ENCODE results near the gene COX7A2. TPM values are rescaled to one million over a fixed set of nuclear protein-coding genes. Genes with fewer than 3 reads are reported as not detected.

Gene COX7A2
- total RNA-seq, 1 donor from 2014 or later: 330 TPM

GRCh38 chr6:75267461-75267860 lies 23.9 kb upstream of the COX7A2 start:
- Histone ChIP-seq H3K79me2 (ENCODE audit: low read depth) (peaks cover 85% of the 10 kb centered on the region), H3K9me3 (ENCODE audit: low read depth) (no peaks in the 10 kb centered on the region), H2AFZ (replicated peaks) (no peak overlapping the region), H3K9ac (no peak overlapping the region), H3K4me1 (peaks cover 12% of the 10 kb centered on the region), H3F3A (ENCODE audit: low read depth) (peaks cover 19% of the 10 kb centered on the region), H3K4me2 (peak overlapping the region; percentile 11), H3K27me3 (no peaks in the 10 kb centered on the region), H4K20me1 (ENCODE audit: low read depth) (peaks cover 9% of the 10 kb centered on the region), H3K36me3 (no peaks in the 10 kb centered on the region), H3K4me3 (no peak overlapping the region), H3K27ac (peak overlapping the region; percentile 40)
- Mint-ChIP-seq H3K4me1 (no peaks in the 10 kb centered on the region), H3K9me3 (no peaks in the 10 kb centered on the region), H3K4me3 (no peak overlapping the region), H3K36me3 (peaks cover 8% of the 10 kb centered on the region), H3K27me3 (ENCODE audit: insufficient read depth, low read depth) (no peaks in the 10 kb centered on the region), H3K27ac (no peak overlapping the region)
- DNase-seq (ENCODE audit: low spot score): no peak
- TF ChIP-seq EZH2 (IDR thresholded peaks at IDR 0.05) (no peak), EZH2phosphoT487 (IDR thresholded peaks at IDR 0.05) (no peak), CTCF (IDR thresholded peaks at IDR 0.05) (no peak)

- Histone ChIP-seq H2AFZ (replicated peaks) (no peak overlapping the region), H4K20me1 (ENCODE audit: low read depth) (peaks cover 9% of the 10 kb centered on the region), H3F3A (ENCODE audit: low read depth) (peaks cover 19% of the 10 kb centered on the region), H3K4me1 (peaks cover 12% of the 10 kb centered on the region), H3K36me3 (no peaks in the 10 kb centered on the region), H3K79me2 (ENCODE audit: low read depth) (peaks cover 80% of the 10 kb centered on the region), H3K9me3 (ENCODE audit: low read depth) (no peaks in the 10 kb centered on the region), H3K9ac (no peak overlapping the region), H3K4me3 (no peak overlapping the region), H3K27ac (no peak overlapping the region), H3K4me2 (no peak overlapping the region), H3K27me3 (no peaks in the 10 kb centered on the region)
- H3K27me3 Mint-ChIP-seq (ENCODE audit: insufficient read depth, low read depth): no peaks in the 10 kb centered on the region
- peaks cover 4% of the 10 kb centered on the region for H3K36me3 Mint-ChIP-seq
- TF ChIP-seq EZH2phosphoT487 (IDR thresholded peaks at IDR 0.05) (no peak), CTCF (IDR thresholded peaks at IDR 0.05) (peak; percentile 90)
- no peak overlapping the region for H3K27ac Mint-ChIP-seq
- DNase-seq (ENCODE audit: low spot score): peak; percentile 61
- H3K4me3 Mint-ChIP-seq: no peak overlapping the region
- H3K9me3 Mint-ChIP-seq: no peaks in the 10 kb centered on the region
- H3K4me1 Mint-ChIP-seq: no peaks in the 10 kb centered on the region
These were observed 23.2 kb upstream of the COX7A2 start for GRCh38 chr6:75266716-75267291.

DNA sequence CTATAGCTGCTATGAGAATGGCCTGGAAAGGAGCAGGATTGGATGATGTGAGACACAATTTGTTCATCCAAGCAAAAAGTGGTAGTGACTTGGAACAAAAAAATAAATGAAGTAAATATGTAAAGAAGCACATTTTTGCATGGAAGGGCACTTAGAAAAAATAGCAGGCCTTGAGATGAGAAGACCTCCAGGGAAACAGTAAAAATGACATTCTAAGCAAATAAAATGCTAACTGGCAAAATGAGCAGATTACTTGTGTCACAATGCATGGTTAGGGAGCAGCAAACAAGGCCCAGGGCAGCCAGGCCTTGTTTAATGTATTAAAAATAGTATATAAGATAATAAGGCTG lies 19.8 kb upstream of the COX7A2 start:
- peaks cover 13% of the 10 kb centered on the region for H3K36me3 ChIP-seq
- TF ChIP-seq CTCF (IDR thresholded peaks at IDR 0.05) (no peak), EZH2phosphoT487 (IDR thresholded peaks at IDR 0.05) (no peak), EZH2 (IDR thresholded peaks at IDR 0.05) (no peak)
- no peaks in the 10 kb centered on the region for H3K27me3 Mint-ChIP-seq (ENCODE audit: insufficient read depth, low read depth)
- no peaks in the 10 kb centered on the region for H3K27me3 ChIP-seq
- H3K4me3 ChIP-seq: no peak overlapping the region
- peaks cover 7% of the 10 kb centered on the region for H4K20me1 ChIP-seq (ENCODE audit: low read depth)
- peaks cover 12% of the 10 kb centered on the region for H3K4me1 ChIP-seq
- H3K27ac ChIP-seq: no peak overlapping the region
- no peak overlapping the region for H3K4me2 ChIP-seq
- no peak overlapping the region for H3K27ac Mint-ChIP-seq
- no peak overlapping the region for H2AFZ ChIP-seq (replicated peaks)
- H3K79me2 ChIP-seq (ENCODE audit: low read depth): peaks cover 45% of the 10 kb centered on the region
- H3K4me1 Mint-ChIP-seq: no peaks in the 10 kb centered on the region
- peaks cover 7% of the 10 kb centered on the region for H3K36me3 Mint-ChIP-seq
- no peaks in the 10 kb centered on the region for H3K9me3 ChIP-seq (ENCODE audit: low read depth)
- no peak for DNase-seq (ENCODE audit: low spot score)
- no peak overlapping the region for H3K9ac ChIP-seq
- H3K9me3 Mint-ChIP-seq: no peaks in the 10 kb centered on the region
- H3F3A ChIP-seq (ENCODE audit: low read depth): peaks cover 20% of the 10 kb centered on the region
- H3K4me3 Mint-ChIP-seq: no peak overlapping the region

Measured in neural progenitor cell (in vitro differentiated cells).